Measurements from ENCODE around the gene CD19. TPM values are rescaled to one million over a fixed set of nuclear protein-coding genes. Genes with fewer than 3 reads are reported as not detected.
"Not testable (repeated sequence)": the region's sequence is repeated elsewhere in the genome, so short reads cannot be mapped to it uniquely, and the experiment has no call there.

Gene CD19
- total RNA-seq, 4 donors from 2014 or later, result 4.5 to 9.8 TPM; not detected in 2

GRCh38 chr16:28964072-28964471 is 32.3 kb downstream of the CD19 start:
- Histone ChIP-seq H3K36me3 (peaks cover 0 to 23% (median 11%) of the 10 kb centered on the region in 4 donors), H3K4me1 (no peaks in the 10 kb centered on the region), H3K9me3 (no peaks in the 10 kb centered on the region), H3K27me3 (no peaks in the 10 kb centered on the region), H3K4me3 (no peak overlapping the region), H3K27ac (no peak overlapping the region)
- DNase-seq, result no peak
- intact Hi-C loops (cut with DNase I; ENCODE audit: low total_unique reads) (no loop called here), in situ Hi-C loops (cut with MboI; ENCODE audit: low pct_ligation_motif_present in 1 of 4, low pct_unique_long_range_greater_than_20kb in 1 of 4, low sequenced_read_pairs in 3 of 4) (no loop called here)
- TF ChIP-seq POLR2AphosphoS5 (IDR thresholded peaks at IDR 0.05), result no peak
- no peak for TF ChIP-seq POLR2A (IDR thresholded peaks at IDR 0.05)
- TF ChIP-seq CTCF (IDR thresholded peaks at IDR 0.05), result no peak
- 93% methylated on average over 3 of the region's 3 CpGs; no CpG with 5 or more reads in 1 of the 2 donors for WGBS, 2 donors (ENCODE audit: low coverage in 1 of 2)

GRCh38 chr16:28964496-28964895 is 32.7 kb downstream of the CD19 start:
- TF ChIP-seq CTCF (IDR thresholded peaks at IDR 0.05) (no peak), POLR2AphosphoS5 (IDR thresholded peaks at IDR 0.05) (no peak), POLR2A (IDR thresholded peaks at IDR 0.05) (no peak), EP300 (IDR thresholded peaks at IDR 0.05; ENCODE audit: low read depth) (no peak)
- Histone ChIP-seq H3K36me3 (peaks cover 0 to 23% (median 9%) of the 10 kb centered on the region in 4 donors), H3K27me3 (no peaks in the 10 kb centered on the region)

GRCh38 chr16:28967156-28967555 is 35.4 kb downstream of the CD19 start:
- Histone ChIP-seq H3K36me3 (peaks cover 0 to 17% (median 5%) of the 10 kb centered on the region in 4 donors), H3K27ac (no peak overlapping the region), H3K27me3 (no peaks in the 10 kb centered on the region), H3K4me1 (no peaks in the 10 kb centered on the region), H3K4me3 (no peak overlapping the region), H3K9me3 (no peaks in the 10 kb centered on the region)
- no peak for DNase-seq
- TF ChIP-seq CTCF (IDR thresholded peaks at IDR 0.05), result no peak
- no peak for TF ChIP-seq EP300 (IDR thresholded peaks at IDR 0.05; ENCODE audit: low read depth)
- TF ChIP-seq POLR2AphosphoS5 (IDR thresholded peaks at IDR 0.05), result no peak
- TF ChIP-seq POLR2A (IDR thresholded peaks at IDR 0.05), result no peak
- in situ Hi-C loops (cut with MboI; ENCODE audit: low pct_ligation_motif_present in 1 of 4, low pct_unique_long_range_greater_than_20kb in 1 of 4, low sequenced_read_pairs in 3 of 4), result no loop called here
- WGBS, 2 donors (ENCODE audit: low coverage in 1 of 2), result 80 to 87% methylated on average over 3 to 4 of the region's 4 CpGs
- intact Hi-C loops (cut with DNase I; ENCODE audit: low total_unique reads), result no loop called here

More at GRCh38 chr16:28964496-28964895, 32.7 kb downstream of the CD19 start:
- intact Hi-C loops (cut with DNase I; ENCODE audit: low total_unique reads) (no loop called here), in situ Hi-C loops (cut with MboI; ENCODE audit: low pct_ligation_motif_present in 1 of 4, low pct_unique_long_range_greater_than_20kb in 1 of 4, low sequenced_read_pairs in 3 of 4) (no loop called here)
- DNase-seq, result no peak
- Histone ChIP-seq H3K27ac (no peak overlapping the region), H3K9me3 (no peaks in the 10 kb centered on the region), H3K4me3 (no peak overlapping the region), H3K4me1 (no peaks in the 10 kb centered on the region)
- WGBS, 2 donors (ENCODE audit: low coverage in 1 of 2), result 86 to 89% methylated on average over 1 to 2 of the region's 2 CpGs

- H3K27ac ChIP-seq; intact Hi-C loops (cut with DNase I; ENCODE audit: low total_unique reads); DNase-seq; H3K4me3 ChIP-seq; H3K27me3 ChIP-seq; H3K4me1 ChIP-seq; in situ Hi-C loops (cut with MboI; ENCODE audit: low pct_ligation_motif_present in 1 of 4, low pct_unique_long_range_greater_than_20kb in 1 of 4, low sequenced_read_pairs in 3 of 4); H3K36me3 ChIP-seq; H3K9me3 ChIP-seq: not testable (repeated sequence)
- WGBS, 2 donors (ENCODE audit: low coverage in 1 of 2), result 85 to 100% methylated on average over 1 to 2 of the region's 2 CpGs
These were observed 37.9 kb downstream of the CD19 start for GRCh38 chr16:28969696-28970095.

- DNase-seq, result peak; percentile 59
- H3K9me3 ChIP-seq, result no peaks in the 10 kb centered on the region
- H3K27ac ChIP-seq, result peak overlapping the region; percentile 69 to 89 (median 85)
- TF ChIP-seq POLR2A (IDR thresholded peaks at IDR 0.05), result no peak
- TF ChIP-seq EP300 (IDR thresholded peaks at IDR 0.05; ENCODE audit: low read depth), result no peak
- peak; percentile 44 to 64 (median 47) for TF ChIP-seq CTCF (IDR thresholded peaks at IDR 0.05)
- H3K4me3 ChIP-seq, result peak overlapping the region; percentile 60 to 89 (median 79)
- WGBS, 2 donors (ENCODE audit: low coverage in 1 of 2), result 1% methylated on average over 10 to 17 of the region's 17 CpGs
- no peaks in the 10 kb centered on the region for H3K36me3 ChIP-seq
- intact Hi-C loops (cut with DNase I; ENCODE audit: low total_unique reads), result no loop called here
- no peaks in the 10 kb centered on the region for H3K27me3 ChIP-seq
- H3K4me1 ChIP-seq, result peaks cover 6 to 20% (median 15%) of the 10 kb centered on the region in 4 donors
- in situ Hi-C loops (cut with MboI; ENCODE audit: low pct_ligation_motif_present in 1 of 4, low pct_unique_long_range_greater_than_20kb in 1 of 4, low sequenced_read_pairs in 3 of 4), result no loop called here
These were observed 42.3 kb downstream of the CD19 start for GRCh38 chr16:28974007-28974436.

Measured in transverse colon (tissue), 4 donors.